Smooth muscle cell (in vitro differentiated cells): ENCODE results near the gene C1QTNF3. TPM values are rescaled to one million over a fixed set of nuclear protein-coding genes. Genes with fewer than 3 reads are reported as not detected.
"Not testable (repeated sequence)": the region's sequence is repeated elsewhere in the genome, so short reads cannot be mapped to it uniquely, and the experiment has no call there.

ENCODE experiments used
- DNase-seq: peaks from one replicate; lab custom pipeline; 2025; ENCODE audit not compliant: unreplicated experiment; lab: John Stamatoyannopoulos, UW
- H2AFZ ChIP-seq: fragments of 200-600 bp; sonication (generic); 2 replicates; pipeline ENCODE4 v1.6.0; 2016; ENCODE audit warnings: antibody characterized with exemption, low read depth, mild to moderate bottlenecking
- H3F3A ChIP-seq: fragments of 200-600 bp; sonication (generic); 2 replicates; pipeline ENCODE4 v1.6.0; 2017; ENCODE audit warnings: antibody characterized with exemption, low read depth
- H3K27ac ChIP-seq: fragments of 200-600 bp; sonication (generic); 2 replicates; pipeline ENCODE4 v1.5.1; 2016; ENCODE audit warnings: low read depth, mild to moderate bottlenecking
- H3K27me3 ChIP-seq: fragments of 200-600 bp; sonication (generic); 2 replicates; pipeline ENCODE4 v1.6.1; 2016; ENCODE audit warnings: low read depth, mild to moderate bottlenecking
- H3K36me3 ChIP-seq: fragments of 200-600 bp; sonication (generic); 2 replicates; pipeline ENCODE4 v1.5.1; 2016; ENCODE audit warnings: low read depth
- H3K4me1 ChIP-seq: fragments of 200-600 bp; sonication (generic); 2 replicates; pipeline ENCODE4 v1.5.1; 2016; ENCODE audit warnings: low read depth
- H3K4me2 ChIP-seq: fragments of 200-600 bp; sonication (generic); 2 replicates; pipeline ENCODE4 v1.6.0; 2016; ENCODE audit warnings: mild to moderate bottlenecking
- H3K4me3 ChIP-seq: fragments of 200-600 bp; sonication (generic); 2 replicates; pipeline ENCODE4 v1.5.1; 2016; ENCODE audit warnings: mild to moderate bottlenecking
- H3K79me2 ChIP-seq: fragments of 200-600 bp; sonication (generic); 2 replicates; pipeline ENCODE4 v1.6.0; 2016; ENCODE audit warnings: low read depth, mild to moderate bottlenecking
- H3K9ac ChIP-seq: fragments of 200-600 bp; sonication (generic); 2 replicates; pipeline ENCODE4 v1.6.0; 2016; ENCODE audit warnings: low read depth
- H3K9me3 ChIP-seq: fragments of 200-600 bp; sonication (generic); replicated peaks from 2 replicates; pipeline ENCODE4 v1.5.1; 2016; ENCODE audit warnings: low read depth
- H4K20me1 ChIP-seq: fragments of 200-600 bp; sonication (generic); 2 replicates; pipeline ENCODE4 v1.6.0; 2016; ENCODE audit warnings: low read depth
- CTCF ChIP-seq: fragments of 200-600 bp; sonication (generic); IDR thresholded peaks from 2 replicates; pipeline ENCODE4 v1.5.1; 2017; ENCODE audit warnings: borderline replicate concordance, mild to moderate bottlenecking, antibody characterized with exemption; ENCODE audit not compliant: insufficient read depth, poor library complexity, severe bottlenecking
- whole genome bisulfite sequencing: methylation state at CpG from one replicate; pipeline ENCODE4 v1.1.7; 2016; ENCODE audit warnings: low lambda C conversion rate; 5-methylcytosine and 5-hydroxymethylcytosine counted together
- polyA plus RNA-seq: library from polyadenylated mRNA; unstranded; fragments of >200 nt; fragmentation: Nextera tagmentation; extraction: Ambion mirVana; gene quantifications from 2 replicates; pipeline ENCODE4 v1.2.1, GENCODE V29; 2016
- total RNA-seq: library from RNA; depleted of rRNA; stranded (reverse); fragments of >200 nt; gene quantifications from 2 replicates; pipeline ENCODE4 v1.2.3, GENCODE V29; 2014

Gene C1QTNF3
- 3.7 and 8.3 TPM in 2 replicates for total RNA-seq
- 0.72 and 4.8 TPM in 2 replicates for polyA plus RNA-seq

DNA sequence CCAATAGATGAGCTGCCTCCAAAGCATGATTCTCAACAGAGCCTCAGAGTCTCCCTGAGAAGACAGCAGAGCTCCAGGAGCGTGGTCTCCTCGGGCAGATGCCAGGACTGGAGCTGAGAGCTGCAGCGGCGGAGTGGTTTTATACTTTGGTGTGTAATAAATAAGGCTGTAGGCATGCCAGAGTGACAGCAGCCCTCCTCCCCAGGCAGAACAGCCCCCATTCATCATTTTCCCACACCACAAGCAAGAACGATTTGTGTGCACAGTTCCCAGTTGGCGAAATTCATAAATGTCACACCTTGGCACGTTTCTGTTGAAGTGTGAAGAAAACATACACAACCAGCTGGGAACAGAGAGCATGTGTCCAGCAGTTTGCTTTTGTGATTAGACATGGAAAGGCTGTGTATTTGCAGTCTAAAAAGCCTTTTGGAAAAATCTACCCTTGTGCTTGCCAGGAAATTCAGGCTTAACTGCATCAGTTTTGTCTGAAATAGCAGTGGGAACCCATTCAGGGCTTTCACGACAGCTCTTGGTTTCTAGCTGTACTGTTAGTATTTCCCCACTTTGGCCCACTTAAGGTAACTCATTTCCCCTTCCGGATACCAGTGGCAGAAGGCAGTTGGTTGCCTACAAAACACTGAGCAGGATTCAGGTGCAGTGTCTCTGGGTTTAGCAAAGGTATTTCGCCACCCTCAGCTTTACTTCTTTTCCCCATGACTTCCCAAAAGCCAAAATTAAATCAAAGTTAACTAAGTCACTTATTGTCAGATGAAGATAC is at the start of gene C1QTNF3:
Gene C1QTNF3, minus strand, starts transcription at position 115 of the 778 bp plus-strand sequence. Its CDS starts 88 bp downstream, at position 27.
- H3K9me3 ChIP-seq, result no peaks in the 10 kb centered on the region
- H3F3A ChIP-seq, result no peaks in the 10 kb centered on the region
- TF ChIP-seq CTCF, result no peak
- WGBS, result 47% methylated on average over 10 of the region's 10 CpGs
- H3K36me3 ChIP-seq, result no peaks in the 10 kb centered on the region
- no peaks in the 10 kb centered on the region for H3K79me2 ChIP-seq
- no peak within 1 kb of the TSS for H3K4me3 ChIP-seq
- no peak within 1 kb of the TSS for H3K27ac ChIP-seq
- peak within 1 kb of the TSS; percentile 1 for H3K4me2 ChIP-seq
- no peak for DNase-seq
- H3K4me1 ChIP-seq, result peaks cover 5% of the 10 kb centered on the region
- H3K27me3 ChIP-seq, result no peaks in the 10 kb centered on the region
- no peaks in the 10 kb centered on the region for H4K20me1 ChIP-seq
- no peak within 1 kb of the TSS for H3K9ac ChIP-seq
- H2AFZ ChIP-seq, result no peak within 1 kb of the TSS

GRCh38 chr5:34091039-34091438 is 48.0 kb upstream of the C1QTNF3 start:
- H3K9ac ChIP-seq, H4K20me1 ChIP-seq, DNase-seq, H3K36me3 ChIP-seq, H3F3A ChIP-seq, H2AFZ ChIP-seq, H3K9me3 ChIP-seq, H3K27ac ChIP-seq, H3K4me3 ChIP-seq, H3K79me2 ChIP-seq, H3K4me2 ChIP-seq, H3K4me1 ChIP-seq, H3K27me3 ChIP-seq: not testable (repeated sequence)
- WGBS, result 85% methylated on average over 7 of the region's 7 CpGs

- not testable (repeated sequence) for H3K27ac ChIP-seq, DNase-seq, H3K9ac ChIP-seq, H3K9me3 ChIP-seq, H3K4me1 ChIP-seq, H2AFZ ChIP-seq, H3K4me2 ChIP-seq, H4K20me1 ChIP-seq, H3K36me3 ChIP-seq, H3F3A ChIP-seq, H3K27me3 ChIP-seq, H3K4me3 ChIP-seq, H3K79me2 ChIP-seq
- WGBS, result 83% methylated on average over 2 of the region's 3 CpGs
Measured at GRCh38 chr5:34089802-34090201, 46.8 kb upstream of the C1QTNF3 start.

DNA sequence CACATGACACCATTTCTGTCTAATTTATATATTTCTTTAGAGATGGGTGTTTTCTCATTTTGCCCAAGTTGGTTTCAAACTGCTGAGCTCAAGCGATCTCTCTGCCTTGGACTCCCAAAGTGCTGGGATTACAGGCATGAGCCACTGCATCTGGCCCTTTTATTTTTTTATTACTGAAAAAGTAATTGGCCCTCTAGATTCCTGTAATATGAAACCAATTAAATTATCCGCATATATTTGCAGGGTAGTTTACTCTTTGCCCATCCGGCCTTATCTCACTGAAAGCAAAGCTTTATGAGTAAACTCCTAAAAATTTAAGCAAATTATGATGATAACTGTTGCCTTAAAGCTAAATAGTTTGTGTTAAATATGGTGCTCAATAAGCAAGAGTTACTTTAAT is 44.7 kb upstream of the C1QTNF3 start:
- H3F3A ChIP-seq, H3K36me3 ChIP-seq, H3K79me2 ChIP-seq, DNase-seq, H3K4me2 ChIP-seq, H3K27me3 ChIP-seq, H2AFZ ChIP-seq, H3K9ac ChIP-seq, H3K27ac ChIP-seq, H3K4me3 ChIP-seq, H3K9me3 ChIP-seq, H3K4me1 ChIP-seq, H4K20me1 ChIP-seq: not testable (repeated sequence)
- 80% methylated on average over 3 of the region's 3 CpGs for WGBS

DNA sequence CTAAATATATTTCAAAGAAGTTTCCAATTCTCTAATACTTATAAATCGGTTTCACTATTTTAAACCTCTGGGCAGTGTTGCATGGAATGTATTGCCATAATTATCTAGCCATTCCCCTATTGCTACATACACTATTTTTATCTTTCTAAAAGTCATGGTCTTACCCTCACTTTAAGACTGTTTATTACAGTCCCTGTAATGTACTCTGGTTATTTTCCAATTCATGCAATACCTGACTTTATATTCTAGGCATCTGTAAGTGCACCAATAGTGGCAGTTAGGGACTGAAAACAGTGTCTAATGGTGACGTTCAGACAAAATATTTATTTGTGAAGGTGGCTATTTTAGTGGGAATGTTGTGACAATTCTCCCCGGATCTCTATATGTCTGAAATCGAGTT is 40.9 kb upstream of the C1QTNF3 start:
- not testable (repeated sequence) for H3K27ac ChIP-seq, H3K9me3 ChIP-seq, H3K4me3 ChIP-seq, H2AFZ ChIP-seq, H3K9ac ChIP-seq, H3F3A ChIP-seq, H4K20me1 ChIP-seq, H3K4me2 ChIP-seq, H3K79me2 ChIP-seq, H3K27me3 ChIP-seq, H3K4me1 ChIP-seq, H3K36me3 ChIP-seq, DNase-seq
- WGBS, result 65% methylated on average over 4 of the region's 4 CpGs

DNA sequence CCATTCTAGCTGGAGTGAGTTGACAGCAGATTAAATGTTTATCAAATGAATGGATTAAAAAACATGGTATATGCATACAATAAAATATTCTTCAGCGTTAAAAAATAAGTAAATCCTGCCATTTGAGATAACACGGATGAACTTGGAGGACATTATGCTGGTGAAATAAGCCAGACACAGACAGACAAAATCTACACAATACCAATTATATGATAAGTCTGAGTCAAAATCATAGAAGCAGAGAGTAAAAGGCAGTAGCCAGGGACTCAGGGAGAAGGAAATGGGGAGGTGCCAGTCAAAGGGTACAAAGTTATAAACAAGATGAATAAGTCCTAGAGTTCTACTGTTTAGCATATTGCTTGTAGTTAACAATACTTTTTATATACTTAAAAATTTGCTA is 36.5 kb upstream of the C1QTNF3 start:
- WGBS, result 66% methylated on average over 2 of the region's 2 CpGs
- not testable (repeated sequence) for DNase-seq, H3K27ac ChIP-seq

GRCh38 chr5:34077636-34078035 is 34.6 kb upstream of the C1QTNF3 start:
- H3K4me1 ChIP-seq, H3K27me3 ChIP-seq, DNase-seq, H3K9me3 ChIP-seq, H3K36me3 ChIP-seq, H3K4me3 ChIP-seq, H3K79me2 ChIP-seq, H3F3A ChIP-seq, H2AFZ ChIP-seq, H3K27ac ChIP-seq, H3K4me2 ChIP-seq, H3K9ac ChIP-seq, H4K20me1 ChIP-seq: not testable (repeated sequence)
- 63% methylated on average over 2 of the region's 2 CpGs for WGBS

More for the DNA sequence above, 36.5 kb upstream of the C1QTNF3 start:
- not testable (repeated sequence) for H3K4me2 ChIP-seq, H3F3A ChIP-seq, H3K4me1 ChIP-seq, H3K36me3 ChIP-seq, H3K4me3 ChIP-seq, H3K27me3 ChIP-seq, H3K9ac ChIP-seq, H3K79me2 ChIP-seq, H4K20me1 ChIP-seq, H3K9me3 ChIP-seq, H2AFZ ChIP-seq
